Psoas muscle (tissue), 8 donors: Measurements from ENCODE around the gene SORL1. TPM values are rescaled to one million over a fixed set of nuclear protein-coding genes. Genes with fewer than 3 reads are reported as not detected.
A peak's percentile ranks its signal among the peaks of the same experiment; 100 is the strongest.
"Not testable (repeated sequence)": the region's sequence is repeated elsewhere in the genome, so short reads cannot be mapped to it uniquely, and the experiment has no call there.

Experiments used
- ATAC-seq, 4 donors: fragments of 200-7000 bp; cut with Tn5 transposase; one replicate each; pipeline ENCODE4 v1.9.1; 2020; ENCODE audit warnings: moderate library complexity in 3 of 4, mild to moderate bottlenecking in 2 of 4
- DNase-seq, 2 donors: peaks; one replicate each; pipeline ENCODE4 v3.0.0-alpha.2; 2020
- H3K27ac ChIP-seq: fragments of 200-600 bp; one replicate; pipeline ENCODE4 v1.8.0; 2022
- H3K27me3 ChIP-seq, 3 donors: fragments of 200-600 bp in 1 of 3; one replicate each; pipeline versions ENCODE4 v1.6.1 to v1.8.0; 2013 to 2022; ENCODE audit warnings: low read length in 2 of 3, mild to moderate bottlenecking in 2 of 3, moderate library complexity in 1 of 3; ENCODE audit not compliant: insufficient read depth in 3 of 3
- H3K36me3 ChIP-seq, 2 donors: fragments of 200-600 bp in 1 of 2; one replicate each; pipeline versions ENCODE4 v1.6.1 to v1.8.0; 2013 to 2022; ENCODE audit warnings: low read depth in 1 of 2, mild to moderate bottlenecking in 1 of 2, moderate library complexity in 1 of 2; ENCODE audit not compliant: insufficient read depth in 1 of 2
- H3K4me1 ChIP-seq: fragments of 200-600 bp; one replicate; pipeline ENCODE4 v1.8.0; 2022
- H3K4me3 ChIP-seq: fragments of 200-600 bp; one replicate; pipeline ENCODE4 v1.8.0; 2022; ENCODE audit warnings: mild to moderate bottlenecking
- H3K9me3 ChIP-seq: fragments of 200-600 bp; one replicate; pipeline ENCODE4 v1.8.0; 2022
- whole genome bisulfite sequencing, 3 donors: extraction: QIAGEN DNeasy Blood & Tissue Kit; methylation state at CpG; one replicate each; pipeline versions ENCODE4 v1.1.6 to v1.1.7; 2013; 5-methylcytosine and 5-hydroxymethylcytosine counted together
- intact Hi-C, 2 donors: fragments of 100-400 bp; cut with DNase I; formaldehyde crosslinking; loops; one replicate each; pipeline versions ENCODE4 v1.11.0 to v1.14.2; 2022
- long read RNA-seq, 2 donors: library from polyadenylated mRNA; unstranded; transcript quantifications; one replicate each; pipeline ENCODE4 v2.0.0, GENCODE V29; 2021
- polyA plus RNA-seq, 3 donors: library from polyadenylated mRNA; stranded (reverse); fragments of 200-250 nt; gene quantifications; one replicate each; pipeline ENCODE4 v1.2.3, GENCODE V29; 2013
- total RNA-seq, 4 donors: library from RNA; stranded (reverse); fragmentation: NEBNext Ultra II Directional in 2 of 4; extraction: Animal tissue kit (Norgen Biotek cat#: 25700) in 2 of 4; gene quantifications; one replicate each; pipeline versions ENCODE4 v1.2.1 to v1.2.4, GENCODE V29; 2021 to 2023
- TF ChIP-seq, protein P1 (sequence below): fragments of 200-600 bp; IDR thresholded peaks from one replicate; pipeline ENCODE4 v1.8.0; 2022; ENCODE audit warnings: antibody characterized with exemption
- donor health status: healthy with polysubstance abuse.
- donor health status: DM: no; HTN: no; CAD: no; lungs with moderate emphysema.
- donor health status: Bipolar disorder and iron deficiency.
- donor health status: healthy.
- donor health status: DM: yes; HTN: yes; CAD: no.
- donor health status: DM: no; HTN: no; CAD: no.
- donor health status: DM: no; HTN: no; CAD: no.
- donor health status: DM: yes; HTN: yes; CAD: no.

Gene SORL1, protein sequence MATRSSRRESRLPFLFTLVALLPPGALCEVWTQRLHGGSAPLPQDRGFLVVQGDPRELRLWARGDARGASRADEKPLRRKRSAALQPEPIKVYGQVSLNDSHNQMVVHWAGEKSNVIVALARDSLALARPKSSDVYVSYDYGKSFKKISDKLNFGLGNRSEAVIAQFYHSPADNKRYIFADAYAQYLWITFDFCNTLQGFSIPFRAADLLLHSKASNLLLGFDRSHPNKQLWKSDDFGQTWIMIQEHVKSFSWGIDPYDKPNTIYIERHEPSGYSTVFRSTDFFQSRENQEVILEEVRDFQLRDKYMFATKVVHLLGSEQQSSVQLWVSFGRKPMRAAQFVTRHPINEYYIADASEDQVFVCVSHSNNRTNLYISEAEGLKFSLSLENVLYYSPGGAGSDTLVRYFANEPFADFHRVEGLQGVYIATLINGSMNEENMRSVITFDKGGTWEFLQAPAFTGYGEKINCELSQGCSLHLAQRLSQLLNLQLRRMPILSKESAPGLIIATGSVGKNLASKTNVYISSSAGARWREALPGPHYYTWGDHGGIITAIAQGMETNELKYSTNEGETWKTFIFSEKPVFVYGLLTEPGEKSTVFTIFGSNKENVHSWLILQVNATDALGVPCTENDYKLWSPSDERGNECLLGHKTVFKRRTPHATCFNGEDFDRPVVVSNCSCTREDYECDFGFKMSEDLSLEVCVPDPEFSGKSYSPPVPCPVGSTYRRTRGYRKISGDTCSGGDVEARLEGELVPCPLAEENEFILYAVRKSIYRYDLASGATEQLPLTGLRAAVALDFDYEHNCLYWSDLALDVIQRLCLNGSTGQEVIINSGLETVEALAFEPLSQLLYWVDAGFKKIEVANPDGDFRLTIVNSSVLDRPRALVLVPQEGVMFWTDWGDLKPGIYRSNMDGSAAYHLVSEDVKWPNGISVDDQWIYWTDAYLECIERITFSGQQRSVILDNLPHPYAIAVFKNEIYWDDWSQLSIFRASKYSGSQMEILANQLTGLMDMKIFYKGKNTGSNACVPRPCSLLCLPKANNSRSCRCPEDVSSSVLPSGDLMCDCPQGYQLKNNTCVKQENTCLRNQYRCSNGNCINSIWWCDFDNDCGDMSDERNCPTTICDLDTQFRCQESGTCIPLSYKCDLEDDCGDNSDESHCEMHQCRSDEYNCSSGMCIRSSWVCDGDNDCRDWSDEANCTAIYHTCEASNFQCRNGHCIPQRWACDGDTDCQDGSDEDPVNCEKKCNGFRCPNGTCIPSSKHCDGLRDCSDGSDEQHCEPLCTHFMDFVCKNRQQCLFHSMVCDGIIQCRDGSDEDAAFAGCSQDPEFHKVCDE (N-terminal part only)
- total RNA-seq (1 to 10 TPM; 1.5 to 3.3 (median 2.5) TPM), polyA plus RNA-seq (under 1 TPM; 0.07 to 0.23 (median 0.13) TPM)
- long read RNA-seq, donor 1: 0 reads
- long read RNA-seq, donor 2, partial matches to known transcripts: 2 of 2 reads
- long read RNA-seq, donor 2, other reads (novel, unspliced or antisense): 0 of 2 reads

- Histone ChIP-seq H3K27ac (no peak within 1 kb of the TSS), H3K27me3 (peaks cover 0 to 17% (median 2%) of the 10 kb centered on the region in 3 donors), H3K36me3 (no peaks in the 10 kb centered on the region), H3K4me3 (peak within 1 kb of the TSS; percentile 65), H3K9me3 (no peaks in the 10 kb centered on the region), H3K4me1 (no peaks in the 10 kb centered on the region)
- intact Hi-C loops: loop anchor here in 1 of 2 donors (10.0 kb wide), 1 partner anchor 127 kb away; no protein-coding TSS in a partner anchor
- ATAC-seq (peak; percentile 74 to 96 (median 88)), DNase-seq (peak; percentile 62 to 78)
- TF ChIP-seq, protein P1, sequence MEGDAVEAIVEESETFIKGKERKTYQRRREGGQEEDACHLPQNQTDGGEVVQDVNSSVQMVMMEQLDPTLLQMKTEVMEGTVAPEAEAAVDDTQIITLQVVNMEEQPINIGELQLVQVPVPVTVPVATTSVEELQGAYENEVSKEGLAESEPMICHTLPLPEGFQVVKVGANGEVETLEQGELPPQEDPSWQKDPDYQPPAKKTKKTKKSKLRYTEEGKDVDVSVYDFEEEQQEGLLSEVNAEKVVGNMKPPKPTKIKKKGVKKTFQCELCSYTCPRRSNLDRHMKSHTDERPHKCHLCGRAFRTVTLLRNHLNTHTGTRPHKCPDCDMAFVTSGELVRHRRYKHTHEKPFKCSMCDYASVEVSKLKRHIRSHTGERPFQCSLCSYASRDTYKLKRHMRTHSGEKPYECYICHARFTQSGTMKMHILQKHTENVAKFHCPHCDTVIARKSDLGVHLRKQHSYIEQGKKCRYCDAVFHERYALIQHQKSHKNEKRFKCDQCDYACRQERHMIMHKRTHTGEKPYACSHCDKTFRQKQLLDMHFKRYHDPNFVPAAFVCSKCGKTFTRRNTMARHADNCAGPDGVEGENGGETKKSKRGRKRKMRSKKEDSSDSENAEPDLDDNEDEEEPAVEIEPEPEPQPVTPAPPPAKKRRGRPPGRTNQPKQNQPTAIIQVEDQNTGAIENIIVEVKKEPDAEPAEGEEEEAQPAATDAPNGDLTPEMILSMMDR: peak; percentile 45
- 0 to 1% (median 1%) methylated on average over 55 to 89 of the region's 89 CpGs for WGBS, 3 donors
Observed at GRCh38 chr11:121451986-121452608, at the start of gene SORL1. Gene SORL1, plus strand, starts transcription at chr11:121452314. Its CDS starts 18 bp downstream, at chr11:121452332.

- intact Hi-C loops: no loop called here
- DNase-seq (no peak), ATAC-seq (no peak)
- Histone ChIP-seq H3K27me3 (no peaks in the 10 kb centered on the region), H3K27ac (no peak overlapping the region), H3K36me3 (no peaks in the 10 kb centered on the region), H3K4me3 (no peak overlapping the region), H3K4me1 (no peaks in the 10 kb centered on the region), H3K9me3 (peaks cover 13% of the 10 kb centered on the region)
- TF ChIP-seq, protein P1: no peak
- WGBS, 3 donors: 84 to 97% (median 88%) methylated on average over 1 of the region's 1 CpG
Observed at GRCh38 chr11:121405646-121406045, 46.5 kb upstream of the SORL1 start.

DNA sequence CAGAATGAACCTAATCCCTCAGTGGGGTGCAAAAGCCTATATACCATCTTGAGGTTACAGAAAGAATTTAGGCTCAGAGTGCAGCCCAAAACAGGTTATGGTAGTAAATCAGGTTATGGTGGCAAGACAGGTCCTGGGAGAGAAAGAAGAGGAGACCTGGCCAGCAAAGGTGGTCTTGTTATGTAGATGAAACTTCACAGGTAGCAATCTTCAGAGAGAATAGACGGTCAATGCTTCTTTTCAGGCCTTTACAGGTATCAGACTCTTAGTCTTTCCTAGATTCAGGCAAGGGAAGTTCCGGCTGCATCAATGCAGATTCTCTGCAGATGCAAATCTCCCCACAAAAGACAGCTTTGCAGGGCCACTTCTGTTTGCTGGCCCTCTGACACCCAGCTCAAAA is 45.8 kb upstream of the SORL1 start:
- TF ChIP-seq, protein P1: no peak
- peaks cover 9% of the 10 kb centered on the region for H3K9me3 ChIP-seq
- H3K4me1 ChIP-seq: no peaks in the 10 kb centered on the region
- WGBS, 3 donors: 85 to 96% (median 95%) methylated on average over 2 of the region's 2 CpGs
- intact Hi-C loops: no loop called here
- no peaks in the 10 kb centered on the region for H3K27me3 ChIP-seq
- ATAC-seq (no peak), DNase-seq (no peak)
- H3K4me3 ChIP-seq: no peak overlapping the region
- no peak overlapping the region for H3K27ac ChIP-seq
- H3K36me3 ChIP-seq: no peaks in the 10 kb centered on the region

DNA sequence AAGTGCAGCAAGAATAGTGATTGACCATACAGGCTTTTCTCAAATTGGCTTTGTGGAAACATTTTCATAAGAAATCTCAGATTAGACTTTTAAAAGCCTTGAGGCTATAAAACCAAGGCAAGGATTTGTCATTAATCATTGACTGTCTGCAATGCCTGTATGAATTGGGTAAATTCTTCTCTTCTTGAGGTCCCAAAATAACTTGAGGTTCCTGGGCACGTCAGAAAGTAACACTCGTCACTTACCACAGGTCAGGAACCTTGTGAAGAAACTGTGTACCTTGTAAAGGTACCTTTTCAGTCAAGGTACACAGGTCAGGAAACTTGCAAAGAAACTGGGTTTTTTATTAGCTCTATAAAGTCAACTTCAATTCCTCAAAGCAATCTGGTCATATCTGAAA is 43.3 kb upstream of the SORL1 start:
- H3K4me1 ChIP-seq: no peaks in the 10 kb centered on the region
- no peaks in the 10 kb centered on the region for H3K27me3 ChIP-seq
- TF ChIP-seq, protein P1: no peak
- H3K27ac ChIP-seq: no peak overlapping the region
- no peak overlapping the region for H3K4me3 ChIP-seq
- intact Hi-C loops: no loop called here
- WGBS, 3 donors: 87 to 89% (median 88%) methylated on average over 2 of the region's 2 CpGs
- H3K36me3 ChIP-seq: no peaks in the 10 kb centered on the region
- ATAC-seq: no peak
- DNase-seq: no peak
- no peaks in the 10 kb centered on the region for H3K9me3 ChIP-seq

DNA sequence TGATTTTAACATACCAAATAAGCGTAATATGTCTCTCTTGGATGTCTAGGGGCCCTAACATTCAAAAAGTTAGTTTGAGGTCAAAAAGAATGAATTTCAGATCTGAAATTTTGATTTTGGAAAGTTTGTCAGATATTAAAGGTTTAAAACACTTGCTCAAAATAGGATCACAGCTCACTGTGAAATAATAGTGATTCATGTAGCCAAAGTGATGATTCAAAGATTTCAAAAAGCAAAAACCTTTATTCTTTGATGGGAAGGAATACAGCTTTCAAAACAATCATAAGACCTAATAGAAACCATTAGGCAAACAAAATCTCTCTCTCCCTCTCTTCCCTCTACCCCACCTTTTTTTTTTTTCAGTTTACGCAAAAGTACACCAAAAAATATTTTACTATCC is 42.1 kb upstream of the SORL1 start:
- H3K4me1 ChIP-seq, H3K27ac ChIP-seq, H3K4me3 ChIP-seq, ATAC-seq, H3K27me3 ChIP-seq, H3K36me3 ChIP-seq, intact Hi-C loops, H3K9me3 ChIP-seq, DNase-seq: not testable (repeated sequence)
- 97 to 99% (median 97%) methylated on average over 2 of the region's 2 CpGs for WGBS, 3 donors

GRCh38 chr11:121411330-121411729 is 40.8 kb upstream of the SORL1 start:
- intact Hi-C loops, DNase-seq, H3K27me3 ChIP-seq, H3K36me3 ChIP-seq, H3K9me3 ChIP-seq, H3K4me3 ChIP-seq, H3K4me1 ChIP-seq, H3K27ac ChIP-seq, ATAC-seq: not testable (repeated sequence)
